GM19438 (cell line): ENCODE data around the gene ITGA8.

Experiments
- ATAC-seq: cut with Tn5 transposase; IDR thresholded peaks from one replicate; pipeline ENCODE4 v1.9.1; 2021; ENCODE audit warnings: low read depth; ENCODE audit not compliant: unreplicated experiment

Gene ITGA8

DNA sequence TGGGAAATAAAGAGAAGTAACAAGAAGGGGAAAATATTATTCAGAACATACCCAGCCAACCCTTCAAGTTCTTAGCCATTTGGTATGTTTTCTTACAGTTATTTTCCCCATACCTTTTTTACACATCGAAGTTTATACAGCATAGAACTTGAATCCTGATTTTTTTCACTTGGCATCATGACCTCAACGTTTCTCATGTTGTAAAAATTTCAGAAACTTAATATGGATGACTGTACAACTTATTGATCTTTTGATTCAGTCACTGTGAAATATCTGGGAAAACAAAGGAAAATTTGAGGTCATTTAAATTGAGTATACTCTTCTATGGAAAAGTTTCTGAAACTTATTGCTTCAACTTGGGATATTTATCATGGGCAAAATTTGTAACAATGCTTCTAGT is 245.1 kb downstream of the ITGA8 start:
- ATAC-seq: no peak

DNA sequence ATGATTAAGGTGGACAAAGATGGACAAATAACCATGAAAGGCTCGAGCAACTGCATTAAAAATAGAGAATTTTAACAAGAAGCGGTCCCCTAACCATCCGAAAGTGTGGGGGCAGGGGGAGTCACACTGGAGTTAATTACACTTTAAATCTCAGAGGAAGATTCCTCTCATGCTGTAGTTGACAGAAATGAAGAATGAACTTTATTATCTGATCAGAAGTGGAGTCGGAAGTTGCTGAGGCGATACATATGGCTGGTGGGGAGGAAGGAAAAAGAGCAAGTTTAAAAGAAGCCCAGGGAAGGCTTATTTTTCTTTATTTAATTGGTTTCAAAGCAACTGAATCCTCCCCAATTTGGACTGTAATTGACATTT is 246.3 kb downstream of the ITGA8 start:
- ATAC-seq: no peak

DNA sequence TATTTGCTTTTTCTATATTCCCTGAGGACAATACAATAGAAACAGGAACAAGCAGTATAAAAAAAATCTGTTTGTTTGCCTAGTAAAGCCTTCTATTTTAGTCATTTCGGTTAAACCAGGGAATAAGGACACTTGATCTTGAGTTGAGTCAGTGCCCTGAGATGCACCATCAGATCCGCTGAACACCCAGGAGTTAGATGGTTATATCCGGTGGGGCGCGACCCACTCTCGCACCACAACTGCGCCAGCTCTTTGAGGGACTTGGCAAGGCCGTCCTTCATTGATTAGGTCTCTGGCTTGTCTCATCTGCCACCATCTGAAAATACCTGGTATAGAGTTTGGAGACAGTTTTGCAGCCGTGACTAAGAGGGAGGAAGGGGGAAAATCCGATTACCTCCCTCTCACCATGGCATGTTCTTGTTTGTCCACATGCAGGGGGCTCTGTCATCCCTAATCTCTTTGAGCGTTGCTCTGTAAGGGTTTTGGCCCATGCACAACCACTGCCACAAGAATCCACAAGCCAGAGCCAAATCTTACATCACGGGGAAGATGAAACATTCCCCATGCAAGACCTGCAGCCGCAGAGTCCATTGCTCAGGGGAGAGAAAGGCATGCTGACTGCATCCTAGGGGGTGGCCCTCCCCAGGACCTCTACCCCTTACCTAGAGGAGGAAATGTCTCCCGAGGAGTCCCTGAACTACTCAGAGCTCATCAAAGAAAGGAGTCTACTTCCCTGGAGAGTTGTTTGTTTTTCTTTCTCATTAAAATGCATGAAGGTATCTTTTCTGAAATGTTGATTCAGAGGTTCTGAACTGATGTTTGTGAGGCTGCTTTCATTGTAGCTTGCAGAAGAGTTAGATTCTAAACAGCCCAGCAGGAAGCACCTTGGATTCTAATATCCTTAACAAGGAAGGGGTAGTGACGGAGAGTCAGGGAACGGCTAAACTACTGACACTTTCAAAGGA is 247.0 kb downstream of the ITGA8 start:
- ATAC-seq: no peak

DNA sequence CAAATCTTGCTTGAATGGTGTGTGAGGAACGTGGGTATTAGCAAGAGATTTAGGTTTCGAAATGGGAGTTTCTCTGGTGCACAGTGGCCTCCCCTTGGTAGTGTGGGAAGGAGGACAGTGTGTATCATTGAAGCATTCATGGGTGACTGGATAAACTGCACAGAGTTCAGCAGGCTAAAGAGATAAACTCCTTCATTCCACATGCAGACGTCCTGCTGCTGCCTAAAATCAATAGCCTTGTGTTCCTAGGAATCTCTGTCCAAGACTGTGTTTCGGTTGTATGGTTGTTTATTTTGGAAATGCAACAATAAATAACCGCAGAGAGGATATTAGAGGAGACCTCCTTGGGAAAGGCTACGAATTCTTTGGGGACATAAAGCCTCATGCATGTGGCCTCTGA is 247.7 kb downstream of the ITGA8 start:
- ATAC-seq: no peak

DNA sequence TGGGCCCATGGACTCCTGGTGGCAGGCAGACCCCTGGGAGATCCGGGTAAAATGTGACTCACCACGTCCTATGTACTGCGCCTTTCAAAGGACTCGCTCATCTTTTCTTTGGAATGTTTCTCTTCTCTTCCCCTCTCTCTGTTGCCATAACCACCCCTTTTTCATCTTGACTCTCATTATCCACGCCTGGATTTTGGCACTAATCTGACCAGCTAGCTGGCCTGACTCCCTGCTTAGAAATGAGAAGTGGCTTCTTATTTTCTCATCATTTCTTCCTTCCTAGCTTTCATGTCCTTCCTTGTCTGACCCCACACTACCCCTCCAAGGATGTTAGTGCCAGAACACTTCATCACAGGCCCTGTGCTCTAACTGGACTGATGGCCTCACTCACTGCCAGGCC is 250.6 kb downstream of the ITGA8 start:
- ATAC-seq: no peak

DNA sequence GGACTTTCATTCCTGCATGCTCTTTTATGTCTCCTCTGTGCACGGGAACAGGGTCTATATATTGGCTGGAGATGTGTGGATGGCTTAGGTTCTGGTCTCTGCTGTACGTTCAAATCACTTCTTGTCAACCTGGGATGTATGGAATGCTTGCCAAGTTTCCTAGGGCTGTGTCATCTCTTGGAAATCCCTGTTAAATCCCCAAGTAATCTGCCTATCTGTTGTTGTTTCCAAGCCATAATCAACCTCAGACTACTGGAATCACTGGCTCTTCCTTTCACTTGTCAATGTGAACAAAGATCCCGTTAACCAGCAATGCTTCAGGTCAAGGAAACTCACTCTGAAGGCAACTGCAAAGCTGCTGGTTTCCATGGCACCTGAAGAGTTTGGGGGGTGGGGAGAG is 255.3 kb downstream of the ITGA8 start:
- no peak for ATAC-seq
